Measurements from ENCODE around the gene MYO5A. TPM values are rescaled to one million over a fixed set of nuclear protein-coding genes. Genes with fewer than 3 reads are reported as not detected.
A peak's percentile ranks its signal among the peaks of the same experiment; 100 is the strongest.

The MYO5A gene
- total RNA-seq, 1 donor from 2014 or later = 41.0 TPM

- TF ChIP-seq, protein P1, sequence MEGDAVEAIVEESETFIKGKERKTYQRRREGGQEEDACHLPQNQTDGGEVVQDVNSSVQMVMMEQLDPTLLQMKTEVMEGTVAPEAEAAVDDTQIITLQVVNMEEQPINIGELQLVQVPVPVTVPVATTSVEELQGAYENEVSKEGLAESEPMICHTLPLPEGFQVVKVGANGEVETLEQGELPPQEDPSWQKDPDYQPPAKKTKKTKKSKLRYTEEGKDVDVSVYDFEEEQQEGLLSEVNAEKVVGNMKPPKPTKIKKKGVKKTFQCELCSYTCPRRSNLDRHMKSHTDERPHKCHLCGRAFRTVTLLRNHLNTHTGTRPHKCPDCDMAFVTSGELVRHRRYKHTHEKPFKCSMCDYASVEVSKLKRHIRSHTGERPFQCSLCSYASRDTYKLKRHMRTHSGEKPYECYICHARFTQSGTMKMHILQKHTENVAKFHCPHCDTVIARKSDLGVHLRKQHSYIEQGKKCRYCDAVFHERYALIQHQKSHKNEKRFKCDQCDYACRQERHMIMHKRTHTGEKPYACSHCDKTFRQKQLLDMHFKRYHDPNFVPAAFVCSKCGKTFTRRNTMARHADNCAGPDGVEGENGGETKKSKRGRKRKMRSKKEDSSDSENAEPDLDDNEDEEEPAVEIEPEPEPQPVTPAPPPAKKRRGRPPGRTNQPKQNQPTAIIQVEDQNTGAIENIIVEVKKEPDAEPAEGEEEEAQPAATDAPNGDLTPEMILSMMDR (IDR thresholded peaks at IDR 0.05) = no peak
- H3K27me3 Mint-ChIP-seq (ENCODE audit: low read depth) = no peaks in the 10 kb centered on the region
- no peaks in the 10 kb centered on the region for H3K9me3 Mint-ChIP-seq (ENCODE audit: low read depth)
- H3K4me3 Mint-ChIP-seq (ENCODE audit: unreplicated experiment) = no peak overlapping the region
- DNase-seq (ENCODE audit: low spot score) = no peak
- H3K36me3 Mint-ChIP-seq (ENCODE audit: low read depth) = peaks cover 5% of the 10 kb centered on the region
- H3K4me1 Mint-ChIP-seq (ENCODE audit: low read depth) = peaks cover 64% of the 10 kb centered on the region
- peak overlapping the region; percentile 94 for H3K27ac Mint-ChIP-seq (ENCODE audit: unreplicated experiment)
Observed at GRCh38 chr15:52559022-52559421, 30.3 kb upstream of the MYO5A start.

DNA sequence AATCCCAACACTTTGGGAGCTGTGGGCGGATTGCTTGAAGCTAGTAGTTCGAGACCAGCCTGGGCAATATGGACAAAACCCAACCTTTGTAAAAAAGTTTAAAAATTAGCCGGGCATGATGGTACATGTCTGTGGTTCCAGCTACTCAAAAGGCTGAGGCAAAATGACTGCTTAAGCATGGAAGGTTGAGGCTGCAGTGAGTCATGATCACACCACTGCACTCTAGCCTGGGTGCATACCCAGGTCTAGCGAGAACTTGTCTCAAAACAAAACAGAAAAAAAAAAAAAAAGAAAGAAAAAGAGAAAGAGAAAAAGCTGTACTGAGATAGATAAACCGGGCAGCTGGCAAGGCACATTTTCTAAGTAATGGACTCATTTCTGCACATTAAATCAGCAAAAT is 29.5 kb upstream of the MYO5A start:
- no peaks in the 10 kb centered on the region for H3K27me3 Mint-ChIP-seq (ENCODE audit: low read depth)
- TF ChIP-seq, protein P1 (IDR thresholded peaks at IDR 0.05) = no peak
- peak overlapping the region; percentile 16 for H3K4me3 Mint-ChIP-seq (ENCODE audit: unreplicated experiment)
- H3K27ac Mint-ChIP-seq (ENCODE audit: unreplicated experiment) = peak overlapping the region; percentile 94
- no peak for DNase-seq (ENCODE audit: low spot score)
- peaks cover 5% of the 10 kb centered on the region for H3K36me3 Mint-ChIP-seq (ENCODE audit: low read depth)
- H3K4me1 Mint-ChIP-seq (ENCODE audit: low read depth) = peaks cover 58% of the 10 kb centered on the region
- no peaks in the 10 kb centered on the region for H3K9me3 Mint-ChIP-seq (ENCODE audit: low read depth)

DNA sequence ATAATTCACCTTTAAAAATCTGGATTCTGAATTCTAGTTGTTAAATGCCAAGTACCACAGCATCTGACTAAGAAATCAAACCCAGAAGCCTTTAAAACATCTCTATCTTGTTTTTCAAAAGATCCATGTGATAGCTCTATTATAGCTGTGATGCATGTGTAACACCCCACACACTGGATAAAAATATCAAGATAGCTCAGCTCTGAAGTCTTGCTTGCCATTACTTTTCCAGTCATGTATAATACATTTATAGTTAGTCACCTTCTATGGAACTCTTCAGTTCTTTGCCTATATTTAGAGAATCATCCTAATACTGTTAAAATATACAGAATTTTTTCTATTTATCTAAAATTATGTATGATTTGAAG is 28.6 kb upstream of the MYO5A start:
- H3K9me3 Mint-ChIP-seq (ENCODE audit: low read depth) = no peaks in the 10 kb centered on the region
- DNase-seq (ENCODE audit: low spot score) = no peak
- H3K27ac Mint-ChIP-seq (ENCODE audit: unreplicated experiment) = peak overlapping the region; percentile 88
- peaks cover 54% of the 10 kb centered on the region for H3K4me1 Mint-ChIP-seq (ENCODE audit: low read depth)
- H3K27me3 Mint-ChIP-seq (ENCODE audit: low read depth) = no peaks in the 10 kb centered on the region
- H3K4me3 Mint-ChIP-seq (ENCODE audit: unreplicated experiment) = no peak overlapping the region
- peaks cover 4% of the 10 kb centered on the region for H3K36me3 Mint-ChIP-seq (ENCODE audit: low read depth)
- TF ChIP-seq, protein P1 (IDR thresholded peaks at IDR 0.05) = no peak

DNA sequence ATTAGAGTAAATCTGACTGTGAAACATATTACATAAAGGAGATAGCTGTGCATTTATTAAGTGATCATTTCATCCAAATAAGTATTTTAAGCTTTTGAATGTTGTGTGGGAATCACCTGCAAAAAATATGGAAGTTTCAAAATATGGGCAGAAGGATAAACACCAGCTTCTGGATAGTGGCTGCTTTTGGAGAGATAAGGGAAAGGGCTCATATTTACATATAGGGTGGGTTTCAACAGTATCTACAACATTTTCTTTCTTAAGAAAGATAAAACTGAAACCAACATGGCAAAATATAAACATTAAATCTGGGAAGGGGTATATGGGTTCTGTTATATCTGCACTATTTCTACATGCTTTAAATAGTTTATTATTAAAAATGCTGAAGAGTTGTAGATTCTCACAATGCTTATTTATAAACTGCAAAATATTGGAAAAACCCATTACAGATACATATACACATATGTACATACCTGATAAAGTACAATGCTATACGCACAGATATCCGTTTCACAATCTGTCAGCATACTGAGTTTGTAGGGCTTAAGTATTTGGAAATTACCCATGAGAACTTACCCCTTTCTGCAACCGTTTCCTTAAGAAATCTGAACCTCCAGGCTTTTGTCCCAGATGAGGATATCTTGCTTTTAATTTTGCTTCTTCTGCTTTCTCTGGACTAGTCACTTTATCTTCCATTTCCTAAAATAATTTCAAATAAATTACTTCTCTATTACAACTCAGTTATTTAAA is 28.0 kb upstream of the MYO5A start:
- no peak for DNase-seq (ENCODE audit: low spot score)
- TF ChIP-seq, protein P1 (IDR thresholded peaks at IDR 0.05) = no peak
- H3K27ac Mint-ChIP-seq (ENCODE audit: unreplicated experiment) = peak overlapping the region; percentile 88
- peaks cover 51% of the 10 kb centered on the region for H3K4me1 Mint-ChIP-seq (ENCODE audit: low read depth)
- no peak overlapping the region for H3K4me3 Mint-ChIP-seq (ENCODE audit: unreplicated experiment)
- no peaks in the 10 kb centered on the region for H3K27me3 Mint-ChIP-seq (ENCODE audit: low read depth)
- no peaks in the 10 kb centered on the region for H3K9me3 Mint-ChIP-seq (ENCODE audit: low read depth)
- peaks cover 7% of the 10 kb centered on the region for H3K36me3 Mint-ChIP-seq (ENCODE audit: low read depth)

- no peak overlapping the region for H3K4me3 Mint-ChIP-seq (ENCODE audit: unreplicated experiment)
Observed at GRCh38 chr15:52552303-52552702, 23.6 kb upstream of the MYO5A start.

More at GRCh38 chr15:52552303-52552702, 23.6 kb upstream of the MYO5A start:
- TF ChIP-seq, protein P1 (IDR thresholded peaks at IDR 0.05) = no peak
- Mint-ChIP-seq H3K27ac (ENCODE audit: unreplicated experiment) (no peak overlapping the region), H3K36me3 (ENCODE audit: low read depth) (peaks cover 24% of the 10 kb centered on the region), H3K27me3 (ENCODE audit: low read depth) (no peaks in the 10 kb centered on the region), H3K4me1 (ENCODE audit: low read depth) (peaks cover 14% of the 10 kb centered on the region), H3K9me3 (ENCODE audit: low read depth) (no peaks in the 10 kb centered on the region)
- no peak for DNase-seq (ENCODE audit: low spot score)
